Brain pericyte (primary cell): ENCODE results near the gene AMELX.

Source experiments
- DNase-seq: peaks from one replicate; pipeline ENCODE4 v3.0.0-alpha.2; 2012; ENCODE audit warnings: low read depth, low spot score

AMELX gene

DNA sequence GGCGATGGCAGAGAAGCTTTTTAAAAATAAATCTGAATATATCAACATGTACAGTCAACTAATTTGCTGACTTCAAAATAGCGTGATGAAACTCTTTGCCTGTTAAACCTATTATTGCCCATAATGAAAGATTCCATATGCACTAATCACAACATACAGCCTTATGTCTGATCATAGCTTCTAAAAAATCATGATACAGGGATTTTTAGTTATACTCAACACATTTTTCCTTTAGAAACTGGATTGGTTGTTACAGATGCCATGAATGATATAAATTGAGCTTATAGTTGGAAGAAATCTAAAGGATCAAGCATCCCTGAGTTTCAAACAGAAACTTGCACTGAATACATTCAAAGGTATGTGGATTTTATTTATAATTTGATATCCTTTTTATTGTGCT, at the start of gene AMELX:
Gene AMELX, plus strand, starts transcription at position 301 of the 400 bp plus-strand sequence. CDS start 1,376 bp downstream, outside the sequence.
- no peak for DNase-seq

DNA sequence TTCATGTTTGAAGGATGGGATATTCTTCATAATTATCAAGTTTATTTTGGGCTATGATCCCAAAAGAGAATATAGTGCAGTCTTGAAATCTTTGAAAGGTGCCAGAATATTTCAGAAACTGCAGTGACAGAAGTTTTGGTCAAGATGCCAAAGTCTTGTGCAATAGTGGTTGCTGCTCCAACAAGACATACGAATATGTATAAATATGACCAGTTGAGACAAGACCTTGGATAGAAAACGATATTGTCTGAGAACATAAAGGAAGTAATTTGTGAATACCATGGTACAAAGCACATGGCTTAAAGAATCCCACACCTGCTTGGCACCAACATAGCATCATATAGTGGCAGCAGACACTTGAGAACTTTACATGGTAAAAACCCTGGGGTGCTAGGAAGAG, 48.6 kb upstream of the AMELX start:
- DNase-seq = no peak

DNA sequence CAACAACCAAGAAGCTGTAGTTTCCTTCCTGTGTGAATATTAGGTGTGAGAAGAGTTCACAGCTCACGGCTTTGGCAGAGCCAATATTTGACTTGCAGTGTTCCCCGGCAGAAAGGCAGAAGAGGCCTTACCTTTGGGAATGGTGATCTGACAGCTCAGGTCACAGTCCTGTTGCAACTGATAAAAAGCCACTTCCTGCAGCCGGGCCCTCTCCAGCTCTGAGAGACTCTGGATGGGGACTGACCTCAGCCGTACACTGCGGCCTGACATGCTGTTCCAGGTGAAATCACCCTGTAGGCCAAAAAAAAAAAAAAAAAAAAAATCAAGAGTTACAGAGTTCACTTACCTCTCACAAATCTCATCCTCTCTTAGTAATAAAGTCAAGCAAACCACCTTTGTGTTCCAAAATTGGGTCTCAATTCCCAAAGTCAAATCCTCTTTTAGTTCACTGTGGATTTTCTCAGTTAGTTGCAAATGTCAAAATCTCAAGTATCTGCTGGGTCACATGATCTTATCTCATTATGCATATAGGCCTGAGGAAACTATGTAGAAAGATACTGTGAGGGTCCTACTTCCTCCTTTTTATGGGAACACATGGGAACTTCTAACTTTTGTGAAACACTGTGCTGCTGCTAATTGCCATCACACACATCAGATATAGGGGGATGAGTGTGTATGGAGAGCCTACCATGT, 38.6 kb upstream of the AMELX start:
- no peak for DNase-seq

DNA sequence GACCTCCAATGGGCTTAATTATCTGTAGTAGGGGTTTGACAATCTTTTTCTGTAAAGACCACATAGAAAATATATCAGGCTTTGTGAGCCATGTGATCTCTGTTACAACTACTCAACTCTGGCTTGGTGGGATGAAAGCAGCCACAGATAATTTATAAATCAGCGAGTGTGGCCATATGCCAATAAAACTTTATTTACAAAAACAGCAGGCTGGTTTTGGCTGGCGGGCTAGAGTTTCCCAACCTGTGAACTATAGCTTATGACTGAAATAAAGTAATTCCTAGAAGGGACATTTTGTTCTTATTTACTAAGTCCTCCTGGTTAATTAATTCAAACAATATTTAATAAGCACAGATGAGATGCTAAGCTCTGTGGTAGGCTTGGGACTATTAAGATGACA, 35.9 kb upstream of the AMELX start:
- no peak for DNase-seq

DNA sequence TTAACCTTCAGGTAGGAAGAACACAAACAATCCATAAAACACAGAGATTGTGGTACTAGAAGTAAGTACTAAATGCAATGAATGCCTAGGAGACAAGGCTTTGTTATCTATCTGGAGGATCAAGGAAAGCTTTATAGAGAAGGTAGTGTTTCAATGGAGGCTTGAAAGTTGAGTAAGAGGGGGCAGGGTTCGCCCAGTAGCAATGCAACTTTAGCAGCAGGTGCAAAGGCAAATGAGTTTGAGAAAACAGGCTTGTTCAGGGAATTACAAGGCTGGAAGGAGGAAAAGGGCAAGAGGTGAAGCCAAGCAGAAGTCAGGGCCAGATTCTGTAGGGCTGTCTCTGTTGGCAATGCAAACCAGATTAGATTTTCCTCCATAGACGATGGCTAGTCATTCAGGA, 35.5 kb upstream of the AMELX start:
- no peak for DNase-seq

DNA sequence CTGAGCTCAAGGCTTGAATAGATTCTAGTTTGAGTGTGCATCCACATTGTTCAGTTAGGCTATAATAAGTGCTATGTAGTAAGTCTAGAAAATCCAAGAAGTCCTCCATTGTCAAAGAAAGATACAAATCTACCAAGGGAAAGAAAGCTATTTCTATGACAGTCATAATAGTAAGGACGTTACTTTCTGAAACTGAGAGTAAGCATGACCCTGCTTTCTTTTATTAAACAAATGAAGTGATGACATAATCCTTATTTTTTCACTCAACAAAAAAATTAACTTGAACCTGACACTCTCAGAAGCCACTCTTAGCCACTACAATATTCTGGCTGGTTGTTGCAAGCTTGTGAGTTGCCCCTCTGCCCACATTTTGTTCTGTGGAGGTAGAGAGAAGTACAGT, 33.8 kb upstream of the AMELX start:
- no peak for DNase-seq

DNA sequence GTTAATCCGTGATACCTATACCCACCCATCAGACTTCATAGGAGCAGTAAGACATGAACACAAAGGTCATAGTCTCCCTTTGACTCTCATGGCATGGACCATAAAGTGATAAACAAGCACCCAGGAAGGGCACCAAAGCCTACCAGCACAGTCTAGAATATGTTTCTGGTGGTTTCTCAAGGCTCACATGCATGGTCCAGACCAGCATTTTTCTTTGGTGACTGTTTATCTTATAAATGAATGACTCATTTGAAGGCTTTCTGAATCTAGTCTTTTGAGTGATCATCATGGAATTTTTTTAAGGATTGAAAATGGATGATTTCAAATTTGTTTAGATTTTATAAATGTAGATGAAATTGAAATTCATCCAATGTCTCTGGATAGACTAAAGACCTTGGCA, 32.0 kb upstream of the AMELX start:
- no peak for DNase-seq

DNA sequence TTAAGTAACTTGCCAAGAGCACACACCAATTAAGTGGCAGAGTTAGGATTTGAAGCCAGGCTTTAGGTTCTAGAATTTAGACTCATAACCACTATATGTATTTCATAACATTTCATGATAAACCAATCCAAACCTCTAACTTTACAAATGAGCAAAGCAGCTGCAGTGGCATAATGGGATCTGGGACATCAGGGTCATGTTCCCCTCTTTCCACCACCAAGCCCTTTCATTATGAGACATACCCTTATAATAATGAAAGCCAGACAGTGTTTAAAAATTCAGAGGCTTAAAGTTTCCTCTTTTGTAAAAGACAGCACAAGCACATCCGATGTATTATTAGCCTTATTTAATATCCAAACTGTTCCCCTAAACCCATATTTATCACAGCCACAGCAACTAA, 28.3 kb upstream of the AMELX start:
- DNase-seq = no peak

DNA sequence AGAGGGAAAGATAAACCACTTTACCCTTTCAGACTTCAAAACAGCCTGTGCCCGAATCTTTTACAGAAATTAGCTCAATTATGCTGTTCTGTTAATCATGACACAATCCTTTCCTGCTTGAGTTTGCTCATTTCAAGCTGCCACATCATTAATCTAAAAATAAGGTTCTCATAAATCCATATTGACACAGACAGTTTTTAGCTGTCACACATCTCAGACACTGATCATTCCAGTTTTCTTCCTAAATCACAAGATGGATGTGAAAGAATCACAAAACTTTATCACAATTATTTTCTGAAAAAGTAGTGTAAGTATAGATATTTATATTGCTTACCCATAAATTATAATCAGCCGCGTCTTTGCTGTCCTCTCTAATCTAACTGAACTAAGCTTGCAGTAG, 27.9 kb upstream of the AMELX start:
- DNase-seq = no peak

DNA sequence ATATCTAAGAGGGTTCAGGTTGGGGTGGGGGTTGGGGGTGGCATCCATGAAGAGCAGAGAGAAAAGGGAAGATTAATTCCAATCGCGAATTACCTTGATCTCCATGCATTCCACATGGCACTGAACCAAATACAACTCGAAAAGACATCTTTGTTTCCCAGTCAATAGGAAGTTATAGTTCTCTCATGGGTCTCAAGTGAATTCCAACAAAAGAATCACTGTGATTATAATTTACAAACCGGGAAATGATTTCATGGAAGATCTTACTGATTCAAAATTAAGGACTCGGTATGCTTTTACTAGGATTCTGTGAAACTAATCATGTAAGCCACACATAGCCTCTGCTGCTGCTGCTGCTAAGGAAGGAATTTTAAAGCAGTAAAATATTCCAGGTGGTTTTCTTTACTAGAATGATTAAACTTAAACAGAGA, 26.6 kb upstream of the AMELX start:
- DNase-seq = no peak

DNA sequence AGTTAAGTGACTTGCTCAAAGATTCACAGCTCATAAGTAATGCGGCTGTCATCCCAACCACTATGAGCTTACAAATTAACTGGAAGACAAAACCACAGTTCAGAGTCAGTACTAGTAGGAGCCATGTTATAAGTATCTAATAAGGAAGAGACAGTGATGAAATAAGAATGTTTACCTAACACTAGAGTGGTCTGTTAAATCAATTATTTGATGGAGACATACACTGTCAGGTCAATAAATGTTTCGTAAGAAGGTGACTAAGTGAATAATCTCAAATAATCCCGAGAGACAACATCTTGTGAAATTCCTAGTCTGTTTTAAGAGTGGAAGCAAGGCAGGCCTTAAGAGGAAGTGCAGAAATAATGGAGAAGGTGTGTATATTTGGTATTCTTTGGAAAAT, 25.8 kb upstream of the AMELX start:
- DNase-seq = no peak

DNA sequence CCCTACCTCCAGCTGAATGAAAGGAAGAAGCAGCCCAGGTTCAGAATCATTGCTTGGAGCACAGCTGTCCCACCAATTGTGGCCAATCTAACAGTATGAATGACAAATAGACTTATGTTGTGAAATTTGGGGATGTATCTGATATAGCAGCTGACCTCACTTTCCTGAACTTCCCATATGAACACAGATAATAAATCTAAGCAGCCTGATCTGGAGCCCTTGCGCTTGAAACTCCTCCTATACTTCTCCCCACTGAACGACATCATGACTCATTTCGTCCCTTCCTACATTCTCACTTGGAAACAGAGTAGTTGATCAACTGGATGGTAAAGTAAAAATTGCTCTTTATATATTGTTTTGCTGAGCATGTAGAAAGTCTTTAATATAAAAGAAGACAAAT, 24.2 kb upstream of the AMELX start:
- DNase-seq = no peak

DNA sequence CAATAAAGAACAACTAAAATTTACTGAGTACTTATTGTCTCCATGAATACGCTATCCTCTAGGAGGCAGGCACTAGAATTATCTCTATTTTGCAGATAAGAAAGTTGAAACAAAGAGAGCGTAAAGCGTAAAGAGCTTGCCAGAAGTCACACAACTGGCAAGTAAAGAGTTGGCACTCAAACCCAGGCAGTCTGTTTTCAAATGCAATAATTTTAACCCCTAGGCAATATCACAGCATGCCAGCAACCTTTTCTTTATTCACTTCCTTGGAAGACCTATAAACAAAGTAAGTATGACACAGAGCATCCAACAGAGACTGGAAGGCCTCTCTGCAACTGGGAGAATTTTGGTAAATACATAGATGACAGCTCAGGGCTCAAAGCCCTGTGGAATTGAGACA, 23.2 kb upstream of the AMELX start:
- no peak for DNase-seq

DNA sequence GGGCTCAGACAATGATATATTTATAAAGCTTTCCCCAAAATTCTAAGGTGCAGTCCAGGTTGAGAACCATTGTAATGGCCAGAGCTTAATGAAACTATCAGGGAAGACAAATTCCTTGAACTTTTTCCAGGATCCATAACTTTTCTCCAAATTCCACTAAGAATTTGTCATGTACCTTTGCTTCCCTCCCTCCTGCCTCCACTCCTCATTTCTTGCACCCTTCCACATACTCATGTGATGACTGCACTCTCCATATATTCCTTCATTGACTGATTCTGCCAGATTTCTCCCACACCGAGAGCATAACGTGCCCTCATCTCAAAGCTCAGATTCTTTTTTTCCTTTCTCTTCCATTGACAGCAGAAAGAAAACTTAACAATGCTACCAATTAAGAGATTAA, 20.9 kb upstream of the AMELX start:
- DNase-seq = no peak

DNA sequence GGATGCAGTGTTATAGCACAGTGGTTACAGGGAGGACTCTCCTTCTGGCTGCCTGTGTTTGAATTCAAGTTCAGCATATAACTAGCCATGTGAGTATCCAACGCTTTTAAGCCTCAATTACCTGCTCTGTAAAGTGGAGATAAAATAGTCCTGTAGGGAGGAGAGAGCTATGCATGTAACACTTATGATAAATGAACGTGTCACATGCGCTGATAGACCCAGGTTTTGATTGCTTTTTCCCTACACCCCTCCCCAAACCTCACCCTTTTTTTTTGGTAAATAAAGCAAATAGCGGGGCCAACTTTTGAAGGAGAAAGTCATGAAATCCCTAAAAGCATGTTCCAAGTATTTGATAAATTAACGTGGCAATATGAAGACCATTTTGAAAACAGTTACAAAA, 20.4 kb upstream of the AMELX start:
- no peak for DNase-seq

DNA sequence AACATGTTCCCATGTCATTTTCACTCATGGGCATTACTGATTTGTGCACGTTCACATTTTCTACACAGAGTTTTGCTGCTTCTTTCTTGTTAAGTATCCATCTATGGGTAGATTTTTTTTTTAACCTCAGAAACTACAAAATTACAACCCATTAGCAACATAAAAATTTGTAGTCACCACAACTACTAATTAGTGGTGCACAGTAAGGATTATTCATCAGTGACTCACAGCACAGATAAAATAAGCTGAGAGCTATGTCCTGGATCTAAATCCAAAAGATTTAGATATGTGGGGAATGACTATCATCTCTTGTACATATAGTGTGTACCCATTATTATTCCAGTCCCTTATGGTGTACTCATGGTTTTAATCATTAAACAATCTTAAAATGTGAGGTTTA, 19.7 kb upstream of the AMELX start:
- no peak for DNase-seq

DNA sequence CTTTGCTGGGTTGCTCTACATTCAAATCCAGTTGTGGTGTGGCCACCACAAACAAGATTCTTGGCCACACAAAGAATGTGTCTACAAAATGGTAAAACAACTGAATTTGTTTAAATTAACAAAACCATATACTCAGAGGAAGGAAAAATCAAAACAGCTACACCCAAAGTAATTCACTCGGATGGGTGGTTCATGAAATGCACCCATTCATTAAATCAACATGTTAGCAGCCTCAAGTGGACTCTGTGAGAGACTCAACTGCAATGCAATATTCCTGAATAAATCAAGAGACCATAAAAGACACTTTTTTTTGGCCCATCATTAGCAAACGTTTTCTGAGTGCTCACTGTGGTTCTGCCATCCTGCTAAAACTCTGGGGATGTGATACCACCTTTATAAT, 11.2 kb upstream of the AMELX start:
- DNase-seq = no peak

DNA sequence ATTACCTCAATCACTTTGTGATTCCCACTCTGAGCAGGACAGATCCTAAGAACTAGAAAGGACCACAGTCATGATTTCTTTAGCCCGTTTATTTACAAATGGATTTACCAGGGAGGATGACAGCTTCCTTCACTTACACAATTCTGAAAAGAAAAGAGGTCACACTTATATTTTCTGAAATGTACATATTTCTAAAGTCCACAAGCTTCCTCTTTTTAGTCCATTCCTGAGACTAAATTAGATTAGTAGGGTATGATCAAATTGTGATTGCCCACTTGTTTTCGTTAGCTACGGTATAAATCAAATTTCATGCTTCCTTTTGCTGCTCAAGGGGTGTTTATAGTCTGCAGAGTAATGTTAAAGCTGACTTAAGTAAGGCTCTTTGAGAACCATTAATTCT, 7.6 kb upstream of the AMELX start:
- DNase-seq = no peak

DNA sequence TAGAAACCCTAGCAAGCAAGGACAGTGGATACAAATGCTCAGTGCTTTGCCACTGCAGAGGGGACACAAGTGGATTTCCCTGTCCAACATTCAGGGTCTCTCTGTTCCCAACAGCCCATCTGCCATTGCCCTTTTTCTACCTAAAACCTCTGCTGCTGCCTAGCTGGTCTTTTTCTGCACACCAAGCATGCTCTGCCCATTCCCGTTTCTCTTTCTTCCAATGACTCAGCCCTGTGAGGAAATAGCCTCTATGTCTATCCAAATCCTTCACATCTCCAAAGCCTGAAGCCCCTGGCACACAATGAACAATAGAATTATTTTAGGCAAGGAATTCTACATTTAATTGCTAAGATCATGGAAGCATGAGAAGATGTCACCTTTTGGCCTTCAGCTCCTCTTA, 5.7 kb upstream of the AMELX start:
- no peak for DNase-seq

DNA sequence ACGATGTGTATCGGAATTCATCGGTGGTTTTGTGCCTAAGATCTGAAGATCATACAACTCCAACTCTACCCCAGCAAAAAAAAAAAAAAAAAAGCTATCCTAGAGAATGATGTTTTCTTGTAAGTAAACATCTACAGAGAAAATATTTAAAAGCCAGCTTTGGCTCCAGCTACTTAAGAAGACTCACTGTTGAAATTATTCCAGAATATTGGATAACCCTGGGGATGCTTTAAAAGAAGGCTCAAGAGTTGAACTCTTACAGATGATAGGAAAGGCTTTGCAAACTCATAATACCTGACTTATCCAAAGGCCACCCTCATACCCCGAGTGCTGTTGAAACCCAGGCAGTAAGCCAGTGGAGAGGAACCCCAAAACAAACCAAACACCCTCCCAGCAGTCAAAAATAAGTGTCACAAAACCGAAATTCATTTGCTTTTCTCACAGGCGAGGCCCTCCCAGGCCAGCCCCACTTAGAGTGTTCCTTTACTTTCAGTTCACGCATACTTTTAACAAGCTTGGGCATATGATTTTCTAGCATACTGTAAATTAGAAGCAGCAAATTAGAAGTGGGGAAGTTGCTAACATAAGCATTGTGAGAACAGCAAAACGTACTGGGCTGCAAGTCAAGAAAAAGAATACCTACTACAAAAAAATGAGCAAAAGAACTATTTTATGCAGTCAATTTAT, 2.7 kb upstream of the AMELX start:
- DNase-seq = no peak

DNA sequence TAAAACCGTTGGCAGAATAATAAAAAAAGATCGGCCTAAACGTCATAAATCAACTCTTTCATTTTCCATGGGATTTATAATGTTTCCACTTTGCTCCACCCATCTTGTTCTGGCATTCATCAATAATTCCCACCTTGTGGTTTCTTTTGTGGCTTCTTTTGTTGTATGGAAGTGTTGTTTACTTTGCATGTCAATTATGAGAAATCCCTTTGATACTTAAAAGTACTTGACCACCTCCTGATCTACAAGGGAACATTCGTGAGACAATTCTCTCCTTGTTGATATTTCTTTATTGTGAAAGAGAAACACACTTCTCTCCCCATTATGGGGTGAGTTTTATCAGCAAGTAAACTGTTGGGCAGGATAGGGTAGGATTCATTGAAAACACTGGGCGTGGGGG, 2.8 kb downstream of the AMELX start:
- DNase-seq = no peak

DNA sequence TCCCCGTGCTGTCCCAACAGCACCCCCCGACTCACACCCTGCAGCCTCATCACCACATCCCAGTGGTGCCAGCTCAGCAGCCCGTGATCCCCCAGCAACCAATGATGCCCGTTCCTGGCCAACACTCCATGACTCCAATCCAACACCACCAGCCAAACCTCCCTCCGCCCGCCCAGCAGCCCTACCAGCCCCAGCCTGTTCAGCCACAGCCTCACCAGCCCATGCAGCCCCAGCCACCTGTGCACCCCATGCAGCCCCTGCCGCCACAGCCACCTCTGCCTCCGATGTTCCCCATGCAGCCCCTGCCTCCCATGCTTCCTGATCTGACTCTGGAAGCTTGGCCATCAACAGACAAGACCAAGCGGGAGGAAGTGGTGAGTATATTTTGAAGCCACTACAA, 5.4 kb downstream of the AMELX start:
- no peak for DNase-seq

DNA sequence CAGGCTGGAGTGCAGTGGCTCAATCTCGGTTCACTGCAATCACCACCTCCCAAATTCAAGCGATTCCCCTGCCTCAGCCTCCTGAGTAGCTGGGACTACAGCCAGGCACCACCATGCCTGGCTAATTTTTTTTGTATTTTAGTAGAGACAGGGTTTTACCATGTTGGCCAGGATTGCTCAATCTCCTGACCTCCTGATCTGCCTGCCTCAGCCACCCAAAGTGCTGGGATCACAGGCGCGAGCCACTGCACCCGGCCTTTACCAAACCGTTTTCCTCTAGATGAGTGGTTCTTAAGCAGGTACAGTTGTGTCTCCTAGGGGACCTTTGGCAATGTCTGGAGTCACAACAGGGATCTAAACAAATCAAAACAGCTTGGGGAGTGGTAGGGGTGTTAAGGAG, 11.6 kb downstream of the AMELX start:
- no peak for DNase-seq

DNA sequence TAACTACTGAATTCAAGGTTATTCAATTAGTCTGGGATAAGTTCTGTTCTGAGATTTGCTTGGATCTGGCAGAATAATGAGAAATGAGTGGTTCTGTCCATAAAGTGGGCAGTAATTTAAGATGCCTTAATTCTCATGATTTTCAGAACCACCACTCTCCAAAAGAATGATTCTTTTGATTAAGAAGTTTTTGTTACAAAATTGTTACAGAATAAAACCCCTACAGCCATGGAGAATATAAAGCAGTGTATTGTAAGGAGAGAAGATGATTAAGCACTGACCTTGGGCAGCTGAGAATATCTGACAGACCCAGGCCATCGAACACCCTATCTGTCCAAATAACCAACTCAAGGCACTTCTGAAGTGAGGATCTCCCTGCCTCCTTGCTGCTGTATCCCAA, 12.4 kb downstream of the AMELX start:
- DNase-seq = no peak
